Adrenal gland (tissue), 12 donors: ENCODE measurements around the gene GALNT18. TPM values are rescaled to one million over a fixed set of nuclear protein-coding genes. Genes with fewer than 3 reads are reported as not detected.

Experiments used
- DNase-seq, 7 donors: peaks; one replicate each; pipeline ENCODE4 v3.0.0-alpha.2; 2019 to 2020
- H3K27ac ChIP-seq, 5 donors: fragments of 200-600 bp; sonication (generic) in 4 of 5; 1 replicate in 3 of 5; 2 replicates in 2 of 5; pipeline versions ENCODE4 v1.5.1 to v1.8.0; 2016 to 2020; ENCODE audit warnings: mild to moderate bottlenecking in 1 of 5
- H3K27me3 ChIP-seq: fragments of 200-600 bp; 2 replicates; pipeline ENCODE4 v1.8.0; 2021
- H3K36me3 ChIP-seq, 2 donors: fragments of 200-600 bp; replicated peaks in 1 of 2; 1 replicate in 1 of 2; 2 replicates in 1 of 2; pipeline versions ENCODE4 v1.5.1 to v1.8.0; 2018 to 2022
- H3K4me1 ChIP-seq, 2 donors: fragments of 200-600 bp; replicated peaks in 1 of 2; 1 replicate in 1 of 2; 2 replicates in 1 of 2; pipeline versions ENCODE4 v1.5.1 to v1.8.0; 2018 to 2021
- H3K4me3 ChIP-seq, 4 donors: fragments of 200-600 bp; sonication (generic) in 3 of 4; one replicate each; pipeline ENCODE4 v1.5.1; 2016 to 2018
- H3K9me3 ChIP-seq, 3 donors: fragments of 200-600 bp; sonication (generic) in 1 of 3; replicated peaks in 1 of 3; 1 replicate in 2 of 3; 2 replicates in 1 of 3; pipeline versions ENCODE4 v1.5.1 to v1.8.0; 2016 to 2021
- POLR2A ChIP-seq, 2 donors: fragments of 450-650 bp; IDR thresholded peaks; one replicate each; pipeline ENCODE4 v1.6.1; 2017; ENCODE audit warnings: antibody characterized with exemption in 2 of 2, mild to moderate bottlenecking in 2 of 2, moderate library complexity in 1 of 2
- WGBS, 4 donors: extraction: QIAGEN DNeasy Blood & Tissue Kit in 2 of 4; methylation state at CpG; one replicate each; pipeline versions ENCODE4 v1.1.5 to v1.1.7; 2013 to 2017; 5-methylcytosine and 5-hydroxymethylcytosine counted together
- intact Hi-C, 2 donors: fragments of 100-400 bp; cut with DNase I; formaldehyde crosslinking; loops; one replicate each; pipeline versions ENCODE4 v1.14.1 to v1.15.0; 2022 to 2023
- polyA plus RNA-seq, 3 donors: library from polyadenylated mRNA; stranded (reverse); fragments of 200-250 nt in 2 of 3; fragments of 350-450 nt in 1 of 3; fragmentation: Illumina TruSeq in 1 of 3; extraction: RNeasy Lipid Tissue Mini Kit (QIAGEN cat#74804) in 1 of 3; gene quantifications; one replicate each; pipeline ENCODE4 v1.2.3, GENCODE V29; 2013 to 2014
- total RNA-seq, 9 donors: library from RNA; depleted of rRNA in 4 of 9; stranded (reverse); fragments of >200 nt in 4 of 9; fragments of 120-200 nt in 1 of 9; fragmentation: NEBNext Ultra II Directional in 1 of 9; extraction: Animal tissue kit (Norgen Biotek cat#: 25700) in 1 of 9; gene quantifications; one replicate each; pipeline versions ENCODE4 v1.1.0 to v1.2.4, GENCODE V29; 2013 to 2023
- TF ChIP-seq, protein P1 (sequence below), 6 experiments: fragments of 450-650 bp in 4 of 6; fragments of 200-600 bp in 2 of 6; sonication (generic) in 1 of 6; IDR thresholded peaks; 1 replicate in 5 of 6; 2 replicates in 1 of 6; pipeline versions ENCODE4 v1.5.1 to v1.8.0; 2016 to 2021; ENCODE audit warnings: antibody characterized with exemption in 6 of 6, mild to moderate bottlenecking in 2 of 6, moderate library complexity in 1 of 6
- donor health status: healthy with polysubstance abuse.
- donor health status: Bipolar disorder and iron deficiency.
- donor health status: DM: yes; HTN: yes; CAD: no.
- donor health status: DM: no; HTN: no; CAD: no.
- donor health status: DM: no; HTN: no; CAD: no.
- donor health status: DM: yes; HTN: yes; CAD: no.

GALNT18 gene
- total and polyA plus RNA-seq, 12 donors, result 1.4 to 15.1 (median 6.4) TPM

GRCh38 chr11:11291041-11292015 is 330.5 kb downstream of the GALNT18 start:
- Histone ChIP-seq H3K4me3 (no peak overlapping the region), H3K27me3 (no peaks in the 10 kb centered on the region), H3K36me3 (no peaks in the 10 kb centered on the region), H3K4me1 (no peaks in the 10 kb centered on the region), H3K9me3 (no peaks in the 10 kb centered on the region), H3K27ac (no peak overlapping the region)
- intact Hi-C loops, result no loop called here
- WGBS, 4 donors, result 65 to 71% (median 67%) methylated on average over 5 of the region's 5 CpGs
- no peak for DNase-seq
- TF ChIP-seq, protein P1, sequence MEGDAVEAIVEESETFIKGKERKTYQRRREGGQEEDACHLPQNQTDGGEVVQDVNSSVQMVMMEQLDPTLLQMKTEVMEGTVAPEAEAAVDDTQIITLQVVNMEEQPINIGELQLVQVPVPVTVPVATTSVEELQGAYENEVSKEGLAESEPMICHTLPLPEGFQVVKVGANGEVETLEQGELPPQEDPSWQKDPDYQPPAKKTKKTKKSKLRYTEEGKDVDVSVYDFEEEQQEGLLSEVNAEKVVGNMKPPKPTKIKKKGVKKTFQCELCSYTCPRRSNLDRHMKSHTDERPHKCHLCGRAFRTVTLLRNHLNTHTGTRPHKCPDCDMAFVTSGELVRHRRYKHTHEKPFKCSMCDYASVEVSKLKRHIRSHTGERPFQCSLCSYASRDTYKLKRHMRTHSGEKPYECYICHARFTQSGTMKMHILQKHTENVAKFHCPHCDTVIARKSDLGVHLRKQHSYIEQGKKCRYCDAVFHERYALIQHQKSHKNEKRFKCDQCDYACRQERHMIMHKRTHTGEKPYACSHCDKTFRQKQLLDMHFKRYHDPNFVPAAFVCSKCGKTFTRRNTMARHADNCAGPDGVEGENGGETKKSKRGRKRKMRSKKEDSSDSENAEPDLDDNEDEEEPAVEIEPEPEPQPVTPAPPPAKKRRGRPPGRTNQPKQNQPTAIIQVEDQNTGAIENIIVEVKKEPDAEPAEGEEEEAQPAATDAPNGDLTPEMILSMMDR (IDR thresholded peaks at IDR 0.05), result no peak
- no peak for TF ChIP-seq POLR2A (IDR thresholded peaks at IDR 0.05)

GRCh38 chr11:11290354-11290753 is 331.5 kb downstream of the GALNT18 start:
- no peak overlapping the region for H3K27ac ChIP-seq
- no peaks in the 10 kb centered on the region for H3K9me3 ChIP-seq
- H3K4me1 ChIP-seq, result no peaks in the 10 kb centered on the region
- TF ChIP-seq POLR2A (IDR thresholded peaks at IDR 0.05), result no peak
- TF ChIP-seq, protein P1 (IDR thresholded peaks at IDR 0.05), result no peak
- WGBS, 4 donors, result 95 to 99% (median 96%) methylated on average over 4 of the region's 4 CpGs
- H3K27me3 ChIP-seq, result no peaks in the 10 kb centered on the region
- H3K36me3 ChIP-seq, result no peaks in the 10 kb centered on the region
- no peak for DNase-seq
- no peak overlapping the region for H3K4me3 ChIP-seq
- intact Hi-C loops, result no loop called here

GRCh38 chr11:11289669-11290068 is 332.1 kb downstream of the GALNT18 start:
- Histone ChIP-seq H3K9me3 (no peaks in the 10 kb centered on the region), H3K27me3 (no peaks in the 10 kb centered on the region), H3K36me3 (no peaks in the 10 kb centered on the region), H3K27ac (no peak overlapping the region), H3K4me3 (no peak overlapping the region), H3K4me1 (no peaks in the 10 kb centered on the region)
- no peak for DNase-seq
- 79 to 100% (median 88%) methylated on average over 1 of the region's 1 CpG for WGBS, 4 donors
- intact Hi-C loops, result no loop called here
- no peak for TF ChIP-seq POLR2A (IDR thresholded peaks at IDR 0.05)
- TF ChIP-seq, protein P1 (IDR thresholded peaks at IDR 0.05), result no peak

DNA sequence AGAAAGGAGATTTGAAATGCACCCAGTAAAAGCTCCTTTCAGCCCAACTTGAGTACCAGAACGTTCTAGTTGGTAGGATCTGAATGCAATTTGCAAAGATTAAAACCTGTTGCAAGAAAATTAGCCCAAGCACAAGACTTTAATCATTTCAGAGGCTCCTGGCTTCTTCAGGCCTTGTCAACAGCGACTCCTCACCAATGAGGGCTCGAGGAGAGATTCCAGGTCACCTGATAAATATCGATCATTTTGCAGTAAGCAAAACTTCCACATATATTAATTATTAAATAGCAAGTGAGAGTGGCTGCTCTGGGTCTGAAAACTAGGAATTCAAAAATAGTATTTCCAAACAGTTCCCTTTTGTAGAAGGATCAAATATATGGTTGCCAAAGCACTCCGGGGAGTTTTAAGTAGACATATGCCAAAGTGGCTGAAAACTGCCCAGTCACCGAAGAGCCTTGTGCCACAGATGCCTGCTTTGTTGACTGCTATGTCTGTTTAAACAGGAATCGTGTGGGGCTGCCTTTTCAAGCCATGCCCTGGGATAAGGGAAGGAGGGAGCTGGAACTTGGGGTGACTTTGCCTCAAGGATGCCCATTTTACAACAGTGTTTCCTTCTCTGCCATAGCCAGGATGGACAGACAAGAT is 332.7 kb downstream of the GALNT18 start:
- no peak for DNase-seq
- H3K4me3 ChIP-seq, result no peak overlapping the region

More for the DNA sequence above, 332.7 kb downstream of the GALNT18 start:
- intact Hi-C loops, result no loop called here
- no peaks in the 10 kb centered on the region for H3K4me1 ChIP-seq
- H3K27me3 ChIP-seq, result no peaks in the 10 kb centered on the region
- TF ChIP-seq, protein P1 (IDR thresholded peaks at IDR 0.05), result no peak
- no peaks in the 10 kb centered on the region for H3K9me3 ChIP-seq
- H3K36me3 ChIP-seq, result no peaks in the 10 kb centered on the region
- WGBS, 4 donors, result 84 to 91% (median 85%) methylated on average over 7 of the region's 7 CpGs
- no peak overlapping the region for H3K27ac ChIP-seq
